ENCODE measurements around the gene TEP1.

The TEP1 gene

DNA sequence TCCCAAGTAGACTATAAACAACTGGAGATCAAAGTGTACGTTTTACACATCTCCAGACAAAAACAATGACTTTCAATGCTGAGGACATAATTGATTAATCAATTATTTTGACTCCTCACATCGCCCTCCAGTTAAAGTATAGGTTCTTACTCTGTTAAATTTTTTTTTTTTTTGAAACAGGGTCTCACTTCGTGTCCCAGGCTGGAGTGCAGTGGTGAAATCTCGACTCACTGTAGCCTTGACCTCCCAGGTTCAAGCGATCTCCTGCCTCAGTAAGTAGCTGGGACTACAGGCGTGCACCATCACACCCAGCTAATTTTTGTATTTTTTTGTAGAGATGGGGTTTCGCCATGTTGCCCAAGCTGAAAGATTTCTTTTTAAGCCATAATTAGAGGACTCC, 79.3 kb downstream of the TEP1 start:
- DNase-seq: no peak

DNA sequence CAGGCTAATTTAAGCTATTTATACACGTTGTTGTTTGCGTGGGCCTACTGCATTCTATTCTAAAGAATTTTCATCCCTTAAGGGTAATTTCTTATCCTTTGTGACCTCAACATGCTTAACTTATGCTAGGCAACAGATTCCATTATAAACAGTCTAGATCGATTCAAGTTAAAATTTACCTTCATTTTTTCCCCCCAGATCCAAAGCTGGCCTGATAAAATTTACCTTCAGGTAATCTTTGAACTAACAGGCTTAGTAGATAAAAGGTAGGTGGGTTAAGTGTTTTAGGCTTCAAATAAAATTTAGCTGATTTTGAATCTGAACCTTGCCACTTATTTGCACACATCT, 79.8 kb downstream of the TEP1 start:
- DNase-seq: no peak

- DNase-seq: peak; percentile 90
Observed at GRCh38 chr14:20332788-20333493, 80.4 kb downstream of the TEP1 start, which contains the start of gene CCNB1IP1. TSS of gene CCNB1IP1 (minus strand) at chr14:20333279. CDS start at chr14:20316523, 16,756 bp downstream.

DNA sequence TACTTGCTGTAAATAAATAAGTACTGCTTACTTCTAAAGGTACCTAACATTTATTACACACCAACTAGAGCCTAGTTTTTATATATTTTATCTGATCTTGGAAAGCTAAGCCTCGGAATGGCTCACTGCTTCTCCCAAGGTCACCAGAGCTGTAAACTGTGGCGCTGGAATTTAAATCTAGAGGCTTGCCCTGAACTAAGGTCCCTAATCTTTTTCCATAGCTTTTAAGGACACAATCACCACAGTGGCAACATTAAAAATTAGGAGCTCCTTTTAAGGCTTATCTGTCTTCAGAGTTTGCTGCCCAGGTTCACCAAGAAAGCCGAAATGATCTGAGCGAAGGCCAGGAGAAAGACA, 80.9 kb downstream of the TEP1 start:
- DNase-seq: no peak

DNA sequence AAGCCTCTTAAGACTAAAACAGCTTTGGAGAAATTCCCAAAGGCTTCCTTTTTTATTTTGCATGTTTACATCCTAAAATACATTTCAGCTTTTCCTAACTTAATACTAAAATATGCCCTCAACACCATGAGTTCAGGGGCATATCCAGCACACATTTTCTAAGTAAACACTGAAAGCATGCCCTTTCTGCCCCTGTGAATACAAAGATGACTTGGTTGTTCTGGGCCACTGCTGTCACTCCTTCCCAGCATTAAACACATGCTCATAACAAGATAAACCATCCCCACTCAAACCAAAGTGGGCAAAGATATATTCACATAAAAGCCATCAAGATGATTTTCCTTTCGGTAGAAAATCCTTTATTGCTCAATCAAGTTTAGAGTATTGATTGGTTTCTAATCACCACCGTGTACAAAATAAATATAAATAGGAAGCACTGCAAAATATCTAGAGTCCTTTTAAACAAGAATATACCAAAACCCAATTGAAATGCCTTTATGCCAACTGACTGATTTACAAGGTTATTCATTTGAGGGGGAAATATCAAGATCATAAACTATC, 82.2 kb downstream of the TEP1 start:
- no peak for DNase-seq

GRCh38 chr14:20329355-20329754, 83.9 kb downstream of the TEP1 start:
- DNase-seq: no peak

DNA sequence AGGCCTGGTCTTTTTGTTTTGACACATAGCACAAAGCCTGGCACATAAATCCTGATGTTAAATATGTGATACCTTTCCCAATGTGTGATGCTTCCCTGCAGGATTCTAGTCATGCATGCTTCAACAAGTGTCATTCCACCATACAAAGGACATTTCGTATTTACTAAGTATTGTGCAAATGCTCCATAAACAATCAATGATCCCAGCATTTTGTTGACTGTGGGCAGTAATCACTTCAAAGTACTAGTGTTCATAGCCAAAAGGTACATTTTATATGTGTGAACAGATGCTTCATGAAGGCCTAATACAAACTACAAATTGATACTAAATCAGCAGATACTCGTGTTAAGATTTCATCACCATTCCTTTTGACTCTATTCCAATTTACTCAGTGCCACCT, 84.6 kb downstream of the TEP1 start:
- DNase-seq: no peak

DNA sequence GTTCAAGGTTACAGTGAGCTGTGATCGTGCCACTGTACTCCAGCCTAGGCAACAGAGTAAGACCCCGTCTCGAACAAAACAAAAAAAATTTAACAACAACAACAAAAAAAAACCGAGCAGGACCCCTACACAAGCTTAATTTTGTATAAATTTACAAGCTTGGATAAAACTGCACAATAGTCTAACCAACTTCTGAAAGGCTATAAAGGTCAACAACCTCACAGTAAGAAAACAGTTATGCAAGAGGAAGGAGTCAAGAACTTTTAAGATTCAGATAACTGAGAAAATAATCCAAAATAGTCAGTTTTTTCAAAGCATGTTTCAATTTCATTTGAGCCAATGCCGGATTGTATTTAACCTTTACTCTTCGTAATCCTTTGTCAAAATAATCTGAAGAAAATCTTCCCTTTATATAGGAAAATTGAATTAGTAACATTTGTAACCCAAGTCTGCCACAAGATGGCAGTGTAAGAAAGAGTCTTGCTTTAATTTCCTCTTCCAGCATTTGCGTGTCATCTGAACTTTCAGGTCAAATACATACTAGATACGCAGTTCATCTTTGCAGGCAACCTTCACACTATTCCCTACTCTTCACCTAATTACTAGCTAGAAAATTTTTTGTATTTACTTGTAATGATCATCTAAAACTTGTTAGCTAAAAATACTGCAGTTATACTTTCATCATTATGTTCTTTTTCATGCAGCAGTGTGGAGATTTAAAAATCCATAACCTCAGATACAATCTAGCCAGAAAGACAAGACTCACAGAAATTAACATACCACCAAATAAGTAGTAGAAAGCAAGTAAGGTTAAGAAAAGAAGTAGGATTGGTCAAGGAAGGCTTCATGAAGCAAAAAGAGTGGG, 86.1 kb downstream of the TEP1 start:
- peak; percentile 69 for DNase-seq

DNA sequence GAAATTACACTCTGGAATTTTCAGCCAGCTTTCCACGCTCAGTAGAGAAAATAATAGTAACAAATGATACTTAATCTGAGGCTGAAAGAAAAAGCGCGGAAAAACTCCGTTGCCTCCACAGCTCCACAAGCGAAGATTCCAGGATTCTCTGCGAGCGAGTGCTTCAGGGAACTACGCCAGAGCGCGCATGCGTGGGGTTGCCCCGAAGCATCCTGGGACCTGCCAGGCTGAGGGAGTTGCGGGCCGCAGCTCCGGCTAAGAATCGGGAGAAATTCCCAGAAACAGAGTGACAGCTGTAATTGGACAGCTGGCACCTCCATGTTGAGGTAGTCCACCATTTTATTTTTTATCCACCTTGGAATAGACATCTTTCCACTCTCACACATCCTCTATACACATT, 95.6 kb downstream of the TEP1 start:
- DNase-seq: no peak
